Chondrocyte (in vitro differentiated cells): ENCODE data around the gene RCAN1. TPM values are rescaled to one million over a fixed set of nuclear protein-coding genes. Genes with fewer than 3 reads are reported as not detected.

Source experiments
- DNase-seq: peaks from one replicate; pipeline ENCODE4 v3.0.0; 2021; ENCODE audit warnings: mixed read lengths, low spot score
- H3K27ac Mint-ChIP-seq: one replicate; pipeline ENCODE4 v1.8.0; 2021; ENCODE audit warnings: mild to moderate bottlenecking, moderate library complexity, mixed read lengths; ENCODE audit not compliant: unreplicated experiment
- H3K27me3 Mint-ChIP-seq: 2 replicates; pipeline ENCODE4 v1.8.0; 2021; ENCODE audit warnings: low read depth, mixed read lengths
- H3K36me3 Mint-ChIP-seq: 2 replicates; pipeline ENCODE4 v1.8.0; 2021; ENCODE audit warnings: low read depth, mixed read lengths
- H3K4me1 Mint-ChIP-seq: 2 replicates; pipeline ENCODE4 v1.8.0; 2021; ENCODE audit warnings: low read depth, mild to moderate bottlenecking, mixed read lengths
- H3K4me3 Mint-ChIP-seq: one replicate; pipeline ENCODE4 v1.8.0; 2021; ENCODE audit warnings: mild to moderate bottlenecking, moderate library complexity, mixed read lengths; ENCODE audit not compliant: unreplicated experiment
- H3K9me3 Mint-ChIP-seq: 2 replicates; pipeline ENCODE4 v1.8.0; 2021; ENCODE audit warnings: low read depth, mixed read lengths
- total RNA-seq: library from RNA; stranded (reverse); gene quantifications from 3 replicates; pipeline ENCODE4 v1.2.1, GENCODE V29; 2021
- TF ChIP-seq, protein P1 (sequence below): fragments of 200-600 bp; sonication (generic); IDR thresholded peaks from 2 replicates; pipeline ENCODE4 v1.5.0; 2021; ENCODE audit warnings: antibody characterized with exemption, mild to moderate bottlenecking, moderate library complexity

RCAN1 gene
- total RNA-seq, 1 donor from 2014 or later, result 80.9 TPM

DNA sequence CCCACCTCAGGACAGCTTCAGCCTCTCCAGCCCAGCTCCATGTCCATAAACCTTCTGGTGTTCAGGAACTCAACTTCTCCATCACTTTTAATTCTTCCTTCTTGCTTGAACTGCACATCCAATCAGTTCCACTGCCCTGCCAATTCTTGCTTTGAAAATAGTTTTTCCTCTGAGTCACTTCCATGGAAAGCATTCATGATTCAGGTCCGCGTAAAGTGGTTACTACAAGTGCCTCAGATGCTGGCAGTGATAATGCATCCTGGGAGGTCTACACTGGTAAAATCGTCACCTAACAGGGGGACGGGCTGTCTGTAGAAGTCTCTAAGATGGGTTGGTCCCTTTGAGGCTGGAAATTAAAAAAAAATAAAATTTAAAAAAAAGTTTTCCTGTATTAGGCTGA lies 25.9 kb upstream of the RCAN1 start:
- Mint-ChIP-seq H3K36me3 (no peaks in the 10 kb centered on the region), H3K27ac (no peak overlapping the region), H3K27me3 (peaks cover 13% of the 10 kb centered on the region), H3K9me3 (no peaks in the 10 kb centered on the region), H3K4me1 (peaks cover 5% of the 10 kb centered on the region), H3K4me3 (no peak overlapping the region)
- DNase-seq, result no peak
- TF ChIP-seq, protein P1, sequence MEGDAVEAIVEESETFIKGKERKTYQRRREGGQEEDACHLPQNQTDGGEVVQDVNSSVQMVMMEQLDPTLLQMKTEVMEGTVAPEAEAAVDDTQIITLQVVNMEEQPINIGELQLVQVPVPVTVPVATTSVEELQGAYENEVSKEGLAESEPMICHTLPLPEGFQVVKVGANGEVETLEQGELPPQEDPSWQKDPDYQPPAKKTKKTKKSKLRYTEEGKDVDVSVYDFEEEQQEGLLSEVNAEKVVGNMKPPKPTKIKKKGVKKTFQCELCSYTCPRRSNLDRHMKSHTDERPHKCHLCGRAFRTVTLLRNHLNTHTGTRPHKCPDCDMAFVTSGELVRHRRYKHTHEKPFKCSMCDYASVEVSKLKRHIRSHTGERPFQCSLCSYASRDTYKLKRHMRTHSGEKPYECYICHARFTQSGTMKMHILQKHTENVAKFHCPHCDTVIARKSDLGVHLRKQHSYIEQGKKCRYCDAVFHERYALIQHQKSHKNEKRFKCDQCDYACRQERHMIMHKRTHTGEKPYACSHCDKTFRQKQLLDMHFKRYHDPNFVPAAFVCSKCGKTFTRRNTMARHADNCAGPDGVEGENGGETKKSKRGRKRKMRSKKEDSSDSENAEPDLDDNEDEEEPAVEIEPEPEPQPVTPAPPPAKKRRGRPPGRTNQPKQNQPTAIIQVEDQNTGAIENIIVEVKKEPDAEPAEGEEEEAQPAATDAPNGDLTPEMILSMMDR, result no peak

DNA sequence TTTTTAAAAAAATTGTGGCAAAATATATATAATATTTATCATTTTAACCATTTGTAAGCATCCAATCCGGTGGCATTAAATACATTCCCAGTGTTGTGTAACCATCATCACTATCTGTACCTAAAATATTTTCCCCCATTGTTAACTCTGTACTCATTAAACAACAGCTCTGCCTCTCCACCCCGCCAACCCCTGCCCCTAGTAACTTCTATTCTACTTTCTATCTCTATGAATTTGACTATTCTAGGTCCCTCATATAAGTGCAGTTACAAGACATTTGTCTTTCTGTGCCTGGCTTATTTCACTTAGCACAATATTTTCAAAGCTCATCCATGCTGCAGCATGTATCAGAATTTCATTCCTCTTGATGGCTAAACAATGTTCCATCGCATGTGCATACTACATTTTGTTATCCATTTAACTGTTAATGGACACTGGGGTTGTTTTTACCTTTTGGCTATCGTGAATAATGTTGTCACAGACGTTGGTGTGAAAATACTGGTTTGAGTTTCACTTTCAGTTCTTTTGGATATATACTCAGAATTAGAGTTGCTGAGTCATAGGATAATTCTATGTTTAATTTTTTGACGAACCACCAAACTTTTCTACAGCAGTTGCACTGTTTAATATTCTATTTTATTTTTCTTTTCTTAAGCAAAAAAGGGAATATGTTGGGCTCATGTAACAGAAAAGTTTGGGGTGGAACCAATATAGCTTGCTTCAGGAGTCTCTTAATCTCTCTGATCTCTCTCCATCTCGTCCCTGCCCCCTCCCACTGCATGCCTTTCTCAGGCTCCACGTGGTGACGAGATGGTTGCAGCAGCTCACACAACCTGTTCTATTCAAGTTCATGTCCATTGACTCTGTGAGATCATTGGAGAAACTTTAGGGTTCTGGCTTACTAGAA lies 25.2 kb upstream of the RCAN1 start:
- no peaks in the 10 kb centered on the region for H3K9me3 Mint-ChIP-seq
- H3K4me1 Mint-ChIP-seq, result peaks cover 5% of the 10 kb centered on the region
- TF ChIP-seq, protein P1, result no peak
- H3K27me3 Mint-ChIP-seq, result peaks cover 13% of the 10 kb centered on the region
- no peak for DNase-seq
- no peaks in the 10 kb centered on the region for H3K36me3 Mint-ChIP-seq
- H3K27ac Mint-ChIP-seq, result no peak overlapping the region
- no peak overlapping the region for H3K4me3 Mint-ChIP-seq

DNA sequence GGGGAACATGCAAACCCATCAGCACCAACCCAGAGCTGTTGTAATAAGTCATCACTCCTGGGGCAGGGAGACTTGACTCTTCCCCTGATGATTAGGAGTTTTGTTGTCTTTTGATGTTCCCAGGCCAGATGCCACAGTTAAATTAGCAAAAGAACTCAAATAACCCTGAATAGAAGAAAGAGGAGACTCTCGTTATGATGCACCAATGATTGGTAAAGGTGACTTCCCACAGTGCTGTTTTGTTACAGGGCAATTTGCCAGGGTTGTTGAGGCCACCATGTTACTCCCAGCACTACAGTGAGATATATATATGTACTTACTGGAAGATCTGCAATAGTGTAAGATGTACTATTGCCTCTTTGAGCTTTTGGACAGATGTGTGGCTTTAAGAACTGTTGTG lies 24.3 kb upstream of the RCAN1 start:
- H3K9me3 Mint-ChIP-seq, result no peaks in the 10 kb centered on the region
- no peaks in the 10 kb centered on the region for H3K36me3 Mint-ChIP-seq
- H3K27ac Mint-ChIP-seq, result no peak overlapping the region
- TF ChIP-seq, protein P1, result no peak
- peaks cover 5% of the 10 kb centered on the region for H3K4me1 Mint-ChIP-seq
- H3K27me3 Mint-ChIP-seq, result peaks cover 16% of the 10 kb centered on the region
- H3K4me3 Mint-ChIP-seq, result no peak overlapping the region
- no peak for DNase-seq

DNA sequence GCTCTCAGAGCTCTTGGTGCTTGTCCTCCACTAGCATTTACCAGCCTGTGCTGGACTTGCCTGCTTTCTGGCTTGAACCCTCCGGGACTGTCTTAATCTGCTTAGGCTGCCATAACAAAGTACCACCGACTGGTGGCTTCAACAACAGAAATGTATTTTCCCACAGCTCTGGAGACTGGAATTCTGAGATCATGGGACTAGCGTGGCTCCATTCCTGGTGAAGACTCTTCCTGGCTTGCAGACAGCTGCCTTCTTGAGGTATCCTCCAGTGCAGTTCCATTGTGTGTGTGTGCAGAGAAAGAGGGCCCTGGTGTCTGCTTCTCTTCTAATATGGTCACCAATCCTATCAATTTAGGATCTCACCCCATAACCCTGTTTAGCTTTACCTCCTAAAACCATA lies 22.0 kb upstream of the RCAN1 start:
- Mint-ChIP-seq H3K36me3 (no peaks in the 10 kb centered on the region), H3K4me1 (peaks cover 5% of the 10 kb centered on the region), H3K27me3 (peaks cover 36% of the 10 kb centered on the region), H3K4me3 (no peak overlapping the region), H3K27ac (no peak overlapping the region), H3K9me3 (no peaks in the 10 kb centered on the region)
- DNase-seq, result no peak
- TF ChIP-seq, protein P1, result no peak

DNA sequence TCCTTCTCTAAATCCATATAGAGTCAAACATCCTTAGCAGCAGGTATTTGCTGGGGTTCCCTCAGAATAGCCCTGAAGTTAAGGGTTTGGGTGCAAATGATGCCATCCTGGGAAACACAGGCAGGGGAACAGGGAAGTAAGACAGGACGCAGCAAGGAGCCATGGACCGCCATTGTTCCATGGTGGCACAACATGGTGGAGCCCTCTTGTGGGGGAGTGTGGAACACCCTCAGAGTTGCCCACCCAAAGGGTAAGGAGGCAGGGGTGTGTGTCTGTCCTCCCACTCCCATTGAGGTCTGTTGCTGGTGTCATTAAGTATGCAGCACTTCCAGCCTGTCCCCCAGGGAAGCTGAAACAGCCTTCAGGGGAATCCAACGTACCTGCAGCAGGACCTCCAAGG lies 20.4 kb upstream of the RCAN1 start:
- Mint-ChIP-seq H3K27me3 (peaks cover 42% of the 10 kb centered on the region), H3K36me3 (no peaks in the 10 kb centered on the region), H3K9me3 (no peaks in the 10 kb centered on the region), H3K4me3 (no peak overlapping the region), H3K4me1 (no peaks in the 10 kb centered on the region), H3K27ac (no peak overlapping the region)
- DNase-seq, result no peak
- TF ChIP-seq, protein P1, result peak; percentile 55
